Adipocyte (in vitro differentiated cells): ENCODE results near the gene UBE2Q1.

Experiments used
- DNase-seq: peaks from one replicate; pipeline ENCODE4 v3.0.0-alpha.2; 2015; ENCODE audit warnings: low read depth
- H3K27me3 ChIP-seq: replicated peaks from 2 replicates; pipeline ENCODE4 v1.7.0; 2013; ENCODE audit warnings: mild to moderate bottlenecking, low read length, moderate library complexity; ENCODE audit not compliant: control insufficient read depth, insufficient read depth
- H3K36me3 ChIP-seq: 2 replicates; pipeline ENCODE4 v1.7.0; 2013; ENCODE audit warnings: low read length, mild to moderate bottlenecking, moderate library complexity; ENCODE audit not compliant: control insufficient read depth, insufficient read depth, severe bottlenecking
- H3K4me1 ChIP-seq: 2 replicates; pipeline ENCODE4 v1.7.0; 2013; ENCODE audit warnings: mild to moderate bottlenecking, low read length, moderate library complexity; ENCODE audit not compliant: control insufficient read depth, insufficient read depth
- H3K4me3 ChIP-seq: 2 replicates; pipeline ENCODE4 v1.7.0; 2013; ENCODE audit warnings: mild to moderate bottlenecking, low read length, moderate library complexity
- H3K9ac ChIP-seq: 2 replicates; pipeline ENCODE4 v1.7.0; 2013; ENCODE audit warnings: mild to moderate bottlenecking, low read length, moderate library complexity
- H3K9me3 ChIP-seq: 2 replicates; pipeline ENCODE4 v1.7.0; 2013; ENCODE audit warnings: mild to moderate bottlenecking, low read length, moderate library complexity; ENCODE audit not compliant: control insufficient read depth

UBE2Q1 gene

GRCh38 chr1:154557939-154558719, at the start of gene UBE2Q1:
Gene UBE2Q1, minus strand, starts transcription at chr1:154558662. Its CDS starts 109 bp downstream, at chr1:154558553.
- H3K27me3 ChIP-seq, result no peaks in the 10 kb centered on the region
- DNase-seq, result peak; percentile 75
- H3K9ac ChIP-seq, result peak within 1 kb of the TSS; percentile 95
- H3K4me3 ChIP-seq, result peak within 1 kb of the TSS; percentile 89
- no peaks in the 10 kb centered on the region for H3K9me3 ChIP-seq
- H3K4me1 ChIP-seq, result peaks cover 36% of the 10 kb centered on the region
- H3K36me3 ChIP-seq, result peaks cover 27% of the 10 kb centered on the region

DNA sequence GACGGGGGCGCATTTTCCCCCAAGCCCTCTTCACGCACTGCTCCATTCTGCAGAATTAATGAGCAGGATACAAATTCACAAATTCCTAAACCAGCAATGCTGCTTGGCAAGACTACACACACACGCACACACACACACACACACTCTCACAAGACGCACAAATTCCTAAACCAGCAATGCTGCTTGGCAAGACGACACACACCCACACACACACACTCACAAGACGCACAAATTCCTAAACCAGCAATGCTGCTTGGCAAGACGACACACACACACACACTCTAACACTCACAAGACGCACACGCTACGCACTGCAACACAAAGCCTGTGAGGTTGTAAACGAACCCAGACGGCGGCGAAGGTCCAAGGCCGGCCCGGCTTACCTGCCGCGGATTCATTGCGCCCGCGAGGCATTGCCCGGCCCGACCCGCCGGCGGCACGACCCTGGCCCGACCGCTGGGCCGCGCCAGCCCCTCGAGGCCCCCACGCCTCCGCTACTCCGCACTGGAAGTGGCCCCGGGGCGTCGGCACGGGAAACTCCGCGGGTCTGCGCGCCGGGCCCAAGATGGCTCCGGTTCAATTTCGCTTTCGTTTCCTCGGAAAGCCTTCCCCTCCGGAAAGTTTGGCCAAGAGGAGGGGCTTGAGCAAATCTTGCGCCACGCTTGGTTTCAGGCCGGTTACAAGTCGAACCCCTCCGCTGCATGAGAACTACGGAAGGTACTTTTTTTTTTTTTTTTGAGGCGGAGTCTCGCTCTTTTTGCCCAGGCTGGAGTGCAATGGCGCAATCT, 49.3 kb upstream of the UBE2Q1 start, which contains the start of gene ADAR:
TSS of gene ADAR (minus strand) at position 578 of the 788 bp plus-strand sequence. CDS start at position 398, 180 bp downstream.
- H3K4me1 ChIP-seq, result peaks cover 22% of the 10 kb centered on the region
- peak within 1 kb of the TSS; percentile 86 for H3K4me3 ChIP-seq
- no peaks in the 10 kb centered on the region for H3K9me3 ChIP-seq
- H3K27me3 ChIP-seq, result no peaks in the 10 kb centered on the region
- H3K9ac ChIP-seq, result peak within 1 kb of the TSS; percentile 88
- DNase-seq, result peak; percentile 99
- peaks cover 4% of the 10 kb centered on the region for H3K36me3 ChIP-seq

- Histone ChIP-seq H3K4me1 (peaks cover 22% of the 10 kb centered on the region), H3K36me3 (peaks cover 7% of the 10 kb centered on the region), H3K9ac (peak overlapping the region; percentile 88), H3K27me3 (no peaks in the 10 kb centered on the region), H3K4me3 (peak overlapping the region; percentile 86), H3K9me3 (no peaks in the 10 kb centered on the region)
- DNase-seq, result peak; percentile 66
Observed at GRCh38 chr1:154607106-154607608, 48.7 kb upstream of the UBE2Q1 start.

GRCh38 chr1:154605534-154605933, 47.1 kb upstream of the UBE2Q1 start:
- no peak overlapping the region for H3K9ac ChIP-seq
- no peak for DNase-seq
- H3K4me1 ChIP-seq, result peaks cover 22% of the 10 kb centered on the region
- no peaks in the 10 kb centered on the region for H3K9me3 ChIP-seq
- H3K27me3 ChIP-seq, result no peaks in the 10 kb centered on the region
- peaks cover 24% of the 10 kb centered on the region for H3K36me3 ChIP-seq
- no peak overlapping the region for H3K4me3 ChIP-seq

DNA sequence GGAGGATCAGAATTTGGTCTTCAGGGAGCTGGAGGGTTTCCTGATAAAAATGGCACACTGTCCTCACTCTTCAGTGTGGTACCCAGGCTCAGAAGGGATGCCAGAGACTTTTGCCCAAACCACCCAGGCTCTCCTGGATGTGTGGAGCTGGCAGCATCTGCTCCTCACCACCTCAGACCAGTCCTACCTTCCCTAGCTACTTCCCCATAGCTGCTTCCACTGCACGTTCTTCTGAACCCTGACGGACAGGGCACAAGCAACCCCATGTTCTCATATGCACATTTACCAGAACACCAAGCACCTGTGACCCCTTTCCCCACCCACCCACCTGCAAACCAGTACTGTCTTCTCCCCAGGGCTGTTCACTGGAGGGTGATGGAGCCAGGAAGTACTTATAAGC, 44.9 kb upstream of the UBE2Q1 start:
- no peak overlapping the region for H3K4me3 ChIP-seq
- no peaks in the 10 kb centered on the region for H3K27me3 ChIP-seq
- no peak for DNase-seq
- no peaks in the 10 kb centered on the region for H3K9me3 ChIP-seq
- no peak overlapping the region for H3K9ac ChIP-seq
- peaks cover 32% of the 10 kb centered on the region for H3K4me1 ChIP-seq
- H3K36me3 ChIP-seq, result peaks cover 28% of the 10 kb centered on the region

GRCh38 chr1:154599658-154600057, 41.2 kb upstream of the UBE2Q1 start:
- peaks cover 59% of the 10 kb centered on the region for H3K36me3 ChIP-seq
- DNase-seq, result no peak
- H3K9ac ChIP-seq, result no peak overlapping the region
- H3K9me3 ChIP-seq, result no peaks in the 10 kb centered on the region
- no peaks in the 10 kb centered on the region for H3K27me3 ChIP-seq
- H3K4me1 ChIP-seq, result peaks cover 17% of the 10 kb centered on the region
- H3K4me3 ChIP-seq, result no peak overlapping the region

- Histone ChIP-seq H3K27me3 (no peaks in the 10 kb centered on the region), H3K9ac (no peak overlapping the region), H3K36me3 (peaks cover 65% of the 10 kb centered on the region), H3K4me3 (peak overlapping the region; percentile 8), H3K4me1 (peaks cover 17% of the 10 kb centered on the region), H3K9me3 (no peaks in the 10 kb centered on the region)
- DNase-seq, result no peak
Observed at GRCh38 chr1:154598871-154599635, 40.6 kb upstream of the UBE2Q1 start.

- peak; percentile 12 for DNase-seq
- H3K27me3 ChIP-seq, result no peaks in the 10 kb centered on the region
- H3K9ac ChIP-seq, result no peak overlapping the region
- H3K9me3 ChIP-seq, result no peaks in the 10 kb centered on the region
- H3K4me1 ChIP-seq, result peaks cover 17% of the 10 kb centered on the region
- peaks cover 80% of the 10 kb centered on the region for H3K36me3 ChIP-seq
- H3K4me3 ChIP-seq, result no peak overlapping the region
Observed at GRCh38 chr1:154595621-154596020, 37.2 kb upstream of the UBE2Q1 start.

DNA sequence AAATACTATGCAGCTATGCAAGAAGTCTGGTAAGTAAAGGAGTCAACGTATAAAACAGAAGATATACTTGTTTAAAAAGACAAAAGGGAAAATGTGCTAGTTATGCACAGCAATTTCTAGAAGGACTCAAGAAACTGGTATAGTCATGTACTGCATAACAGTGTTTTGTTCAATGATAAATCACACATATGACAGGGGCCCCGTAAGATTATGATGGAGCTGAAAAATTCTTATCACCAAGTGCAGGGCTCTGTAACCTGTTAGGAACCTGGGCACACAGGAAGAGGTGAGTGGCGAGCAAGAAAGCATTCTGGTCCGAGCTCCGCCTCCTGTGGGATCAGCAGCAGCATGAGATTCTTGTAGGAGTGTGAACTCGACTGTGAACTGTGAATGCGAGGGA, 36.3 kb upstream of the UBE2Q1 start:
- H3K36me3 ChIP-seq, result peaks cover 88% of the 10 kb centered on the region

DNA sequence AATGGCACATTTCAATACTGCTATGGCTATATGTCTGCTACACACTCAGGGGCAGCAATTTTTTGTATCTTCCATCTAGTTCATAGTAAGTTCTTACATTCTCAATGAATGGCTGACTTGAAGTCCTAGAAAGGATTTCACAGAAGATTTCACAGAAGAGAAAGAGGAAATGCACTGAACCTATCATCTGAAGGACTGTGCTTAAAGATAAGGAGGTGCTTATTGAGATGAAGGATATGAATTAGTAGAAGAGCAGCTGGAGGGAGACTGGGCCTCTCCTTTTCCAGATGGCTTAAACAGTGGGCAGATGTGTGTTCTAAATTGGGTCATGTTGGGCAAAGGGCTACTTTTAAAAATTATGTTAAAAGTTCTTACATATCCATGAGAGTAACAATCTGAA, 34.9 kb upstream of the UBE2Q1 start:
- Histone ChIP-seq H3K4me1 (peaks cover 1% of the 10 kb centered on the region), H3K9ac (no peak overlapping the region), H3K27me3 (no peaks in the 10 kb centered on the region), H3K36me3 (peaks cover 98% of the 10 kb centered on the region), H3K4me3 (no peak overlapping the region), H3K9me3 (no peaks in the 10 kb centered on the region)
- no peak for DNase-seq

More for the DNA sequence above, 36.3 kb upstream of the UBE2Q1 start:
- H3K9me3 ChIP-seq, result no peaks in the 10 kb centered on the region
- H3K4me1 ChIP-seq, result peaks cover 16% of the 10 kb centered on the region
- H3K27me3 ChIP-seq, result no peaks in the 10 kb centered on the region
- H3K4me3 ChIP-seq, result no peak overlapping the region
- DNase-seq, result no peak
- H3K9ac ChIP-seq, result no peak overlapping the region
